RKO (cell line): ENCODE results near the gene VENTX.

Experiments
- DNase-seq: peaks from one replicate; pipeline ENCODE4 v3.0.0-alpha.2; 2016; ENCODE audit warnings: low spot score

The VENTX gene, protein sequence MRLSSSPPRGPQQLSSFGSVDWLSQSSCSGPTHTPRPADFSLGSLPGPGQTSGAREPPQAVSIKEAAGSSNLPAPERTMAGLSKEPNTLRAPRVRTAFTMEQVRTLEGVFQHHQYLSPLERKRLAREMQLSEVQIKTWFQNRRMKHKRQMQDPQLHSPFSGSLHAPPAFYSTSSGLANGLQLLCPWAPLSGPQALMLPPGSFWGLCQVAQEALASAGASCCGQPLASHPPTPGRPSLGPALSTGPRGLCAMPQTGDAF

DNA sequence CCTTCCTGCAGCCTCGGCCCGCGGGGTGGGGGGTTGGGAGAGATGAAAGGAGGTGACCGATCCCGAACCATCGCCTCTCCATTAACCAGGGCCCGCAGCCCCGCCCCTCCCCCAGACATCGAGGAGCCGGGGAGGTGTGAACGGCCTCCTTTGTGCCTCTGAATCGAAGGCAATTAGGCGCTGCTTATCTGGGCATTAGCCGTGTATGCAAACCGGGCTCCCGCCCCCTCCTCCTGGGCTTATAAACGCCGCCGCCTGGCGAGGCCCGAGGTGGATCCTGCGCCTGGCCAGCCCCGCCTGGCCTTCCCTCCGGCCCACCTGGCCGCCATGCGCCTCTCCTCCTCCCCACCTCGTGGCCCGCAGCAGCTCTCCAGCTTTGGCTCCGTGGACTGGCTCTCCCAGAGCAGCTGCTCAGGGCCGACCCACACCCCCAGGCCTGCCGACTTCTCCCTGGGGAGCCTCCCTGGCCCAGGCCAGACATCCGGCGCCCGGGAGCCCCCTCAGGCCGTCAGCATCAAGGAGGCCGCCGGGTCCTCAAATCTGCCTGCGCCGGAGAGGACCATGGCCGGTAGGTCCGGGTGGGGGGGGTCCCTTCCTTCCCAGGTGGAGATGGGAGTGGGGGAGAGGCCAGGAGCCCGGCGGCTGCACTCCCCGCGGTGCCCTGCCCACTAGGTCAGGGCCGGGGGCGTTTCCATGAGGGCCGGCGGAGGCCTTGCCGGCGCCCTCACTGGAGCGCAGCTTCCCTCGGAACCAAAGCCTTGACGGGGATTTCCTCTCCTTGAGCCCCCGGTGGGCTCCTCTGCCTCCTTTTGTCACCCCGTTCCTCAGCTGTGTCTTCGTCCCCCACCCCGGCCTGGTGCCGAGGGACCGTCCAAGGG, at the start of gene VENTX:
TSS of gene VENTX (plus strand) at position 268 of the 878 bp plus-strand sequence. CDS start at position 328, 60 bp downstream.
- DNase-seq, result no peak

DNA sequence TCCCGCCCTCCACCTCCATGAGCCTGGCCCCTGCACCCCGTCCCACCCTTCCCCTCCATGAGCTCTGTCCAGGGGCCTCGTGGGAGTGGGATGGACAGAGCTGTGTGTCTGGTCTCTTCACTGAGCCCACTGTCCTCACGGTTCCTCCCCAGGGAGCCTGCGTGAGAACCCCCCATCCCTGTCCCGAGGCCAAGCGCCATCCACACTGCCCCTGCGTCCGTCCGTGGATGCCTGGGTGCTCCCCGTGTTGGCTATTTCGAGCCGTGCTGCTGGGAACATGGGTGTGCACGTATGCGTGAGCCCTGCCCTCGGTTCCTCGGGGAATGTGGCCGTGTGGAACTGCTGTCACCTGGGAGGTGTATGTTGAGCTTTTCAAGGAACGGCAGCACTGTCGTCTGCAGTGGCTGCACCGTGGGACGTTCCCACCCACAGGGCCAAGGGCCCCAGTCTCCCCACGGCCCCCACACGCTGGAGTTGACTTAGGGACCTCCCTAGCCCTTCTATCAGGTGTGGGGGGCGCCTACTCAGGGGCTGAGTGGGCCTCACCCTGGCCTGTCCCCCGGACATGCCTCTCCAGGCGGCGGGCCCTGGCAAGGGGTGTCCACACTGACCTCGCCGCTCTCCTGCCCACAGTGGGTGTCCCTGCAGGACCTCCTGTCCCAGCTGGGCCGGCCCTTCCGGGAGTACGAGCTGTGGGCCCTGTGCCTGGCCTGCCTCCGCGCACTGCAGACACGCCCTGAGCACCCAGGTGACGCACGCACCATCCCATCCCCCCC, 49.6 kb upstream of the VENTX start:
- DNase-seq, result no peak

DNA sequence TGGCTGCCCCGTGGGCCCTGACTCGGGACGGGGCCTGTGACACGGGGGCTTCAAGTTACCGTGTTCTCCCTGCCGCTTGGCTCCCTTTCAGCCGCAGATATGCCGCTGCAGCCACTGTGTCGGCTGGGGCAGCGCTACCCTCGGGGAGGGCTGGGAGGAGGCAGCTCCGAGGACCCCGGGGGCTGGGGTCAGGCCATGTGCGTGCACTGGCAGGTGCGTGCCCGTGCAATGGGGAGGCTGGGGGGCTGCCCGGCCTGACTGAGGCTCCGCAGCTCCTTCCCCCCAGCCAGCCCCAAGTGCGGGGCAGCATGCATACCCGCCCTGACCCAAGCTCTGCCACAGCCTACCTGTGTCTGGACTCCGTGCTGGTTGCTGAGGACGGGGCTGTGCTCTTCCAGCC, 48.4 kb upstream of the VENTX start:
- no peak for DNase-seq

DNA sequence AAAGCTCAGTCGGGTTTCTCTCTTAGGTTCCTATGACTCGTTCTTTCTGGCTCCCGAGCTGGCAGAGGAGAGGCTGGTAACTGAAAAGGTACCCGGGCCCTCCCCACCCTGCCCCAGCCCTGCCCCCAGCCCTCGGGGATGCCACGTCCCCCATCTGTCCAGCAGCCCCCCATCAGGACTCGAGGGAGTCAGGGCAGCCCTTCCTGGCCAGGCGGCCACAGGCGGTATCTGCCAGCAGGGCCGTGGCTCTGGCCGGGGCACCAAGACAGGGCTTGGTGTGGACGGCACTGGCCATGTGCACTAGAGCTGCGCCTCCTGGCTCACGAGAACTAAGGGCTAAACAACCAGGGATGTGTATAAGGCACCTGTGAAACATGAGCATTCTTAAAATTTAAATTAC, 47.9 kb upstream of the VENTX start:
- DNase-seq, result no peak

DNA sequence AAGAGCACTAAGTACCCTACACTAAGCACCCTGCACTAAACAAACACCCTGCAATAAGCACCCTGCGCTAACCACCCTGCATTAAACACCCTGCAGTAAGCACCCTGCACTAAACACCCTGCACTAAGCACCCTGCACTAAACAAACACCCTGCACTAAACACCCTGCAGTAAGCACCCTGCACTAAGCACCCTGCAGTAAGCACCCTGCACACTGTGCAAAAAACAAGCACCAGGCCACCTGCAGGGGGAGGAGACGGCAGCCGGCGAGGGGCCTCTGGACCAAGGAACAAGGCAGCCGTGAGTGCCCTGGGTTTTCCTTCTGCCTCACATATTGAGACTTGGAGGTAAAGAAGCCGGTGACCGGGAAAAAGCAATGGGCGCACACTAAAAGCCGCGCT, 47.4 kb upstream of the VENTX start:
- DNase-seq, result no peak

DNA sequence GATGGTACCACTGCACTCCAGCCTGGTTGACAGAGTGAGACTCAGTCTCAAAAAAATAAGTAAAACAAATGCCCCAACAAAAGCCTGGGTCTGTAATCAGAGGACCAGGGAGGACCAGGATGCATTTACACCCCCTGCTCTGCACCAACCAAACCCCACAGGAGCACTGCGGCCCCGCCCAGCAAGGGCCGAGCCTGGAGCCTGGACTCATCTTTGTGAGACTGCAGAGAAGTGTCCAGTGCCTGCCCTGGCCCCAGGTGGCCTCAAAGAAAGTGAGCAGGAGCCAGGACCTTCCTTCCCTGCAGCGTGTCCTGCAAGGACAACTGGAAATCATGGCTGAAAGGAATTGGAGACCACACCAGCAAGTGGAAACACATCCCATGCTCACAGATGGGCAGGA, 46.0 kb upstream of the VENTX start:
- no peak for DNase-seq

DNA sequence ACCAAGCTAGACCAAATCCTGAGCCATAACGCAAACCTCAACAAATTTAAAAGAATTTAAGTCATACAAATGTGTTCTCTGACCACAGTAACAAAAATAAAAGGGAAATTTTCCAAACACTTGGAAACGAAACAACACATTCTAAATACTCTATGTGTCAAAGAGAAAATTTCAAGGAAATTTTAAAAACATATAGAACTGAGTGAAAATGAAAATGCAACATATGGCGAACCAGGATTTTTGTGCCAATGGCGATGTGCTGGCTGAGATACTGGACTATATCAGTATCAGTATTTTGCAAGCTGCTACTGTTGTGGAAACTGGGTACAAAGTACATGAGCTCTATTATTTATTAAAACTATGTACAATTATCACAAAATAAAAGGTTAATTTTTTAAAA, 43.5 kb upstream of the VENTX start:
- no peak for DNase-seq

DNA sequence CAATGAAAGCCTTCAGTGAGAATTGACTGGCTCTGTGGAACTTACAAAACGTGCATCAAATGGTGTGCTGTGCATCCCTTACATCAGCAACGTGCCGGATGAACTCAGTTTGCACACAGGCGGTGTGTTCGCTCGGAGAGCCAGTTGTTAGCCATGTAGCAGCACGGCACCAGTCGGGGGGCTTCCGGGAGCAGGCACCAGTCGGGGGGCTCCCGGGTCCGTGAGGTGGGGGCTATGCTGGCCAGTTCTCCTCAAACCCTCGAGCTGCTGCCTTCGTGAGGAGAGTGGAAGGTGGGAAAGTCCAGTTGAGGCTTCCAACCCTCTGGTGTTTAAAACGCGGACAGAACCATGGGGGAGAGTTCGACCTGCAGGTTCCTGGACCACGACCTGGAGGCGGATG, 42.6 kb upstream of the VENTX start:
- no peak for DNase-seq

DNA sequence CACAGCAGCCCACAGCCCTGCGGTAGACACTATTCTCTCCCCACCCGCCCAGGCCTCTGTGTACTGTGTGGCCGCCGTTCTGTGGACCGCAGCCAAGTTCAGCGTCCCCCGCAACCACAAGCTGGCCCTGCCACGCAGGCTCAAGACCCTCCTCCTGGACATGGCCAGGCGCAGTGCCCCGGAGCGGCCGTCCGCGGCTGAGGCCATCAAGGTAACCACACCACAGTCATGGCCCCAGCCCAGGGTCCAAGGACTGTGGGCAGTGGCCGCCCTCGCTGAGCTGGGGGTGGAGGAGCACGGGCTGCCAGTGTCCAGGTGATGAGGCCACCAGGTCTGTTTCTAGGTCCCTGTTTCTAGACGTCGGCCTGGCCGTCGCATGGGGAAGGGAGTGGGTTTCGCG, 42.0 kb upstream of the VENTX start:
- DNase-seq, result no peak

DNA sequence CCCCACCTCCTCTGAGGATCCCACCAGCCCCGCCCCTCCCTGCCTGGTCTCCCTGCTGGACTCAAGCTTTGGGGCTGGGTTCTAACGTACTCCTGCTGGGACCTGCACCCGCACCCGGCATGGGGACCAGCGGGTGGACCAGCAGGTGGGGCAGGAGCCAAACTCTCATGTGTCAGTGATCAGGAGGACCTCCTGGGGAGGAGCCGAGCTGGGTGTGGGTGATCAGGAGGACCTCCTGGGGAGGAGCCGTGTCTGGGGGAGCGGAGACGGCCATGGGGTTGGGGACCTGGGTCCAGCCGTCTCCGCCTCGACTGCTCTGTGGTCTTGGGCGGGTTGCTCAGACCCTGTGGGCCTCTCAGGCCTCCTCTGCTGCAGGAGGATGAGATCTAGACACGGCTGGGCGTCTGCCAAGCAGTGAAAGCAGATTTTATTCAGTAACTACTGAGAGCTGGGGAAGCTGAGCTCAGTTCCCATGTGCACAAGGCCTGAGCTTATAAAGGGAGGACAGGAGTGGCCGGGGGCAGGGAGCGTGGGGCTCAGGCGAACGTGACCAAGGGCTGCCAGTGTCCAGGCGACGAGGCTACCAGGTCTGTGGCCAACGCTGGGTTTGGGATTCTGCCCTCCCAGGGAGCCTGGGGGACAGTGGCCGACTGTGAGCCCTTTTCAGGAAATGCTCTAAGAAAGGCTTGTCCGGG, 41.3 kb upstream of the VENTX start:
- no peak for DNase-seq

DNA sequence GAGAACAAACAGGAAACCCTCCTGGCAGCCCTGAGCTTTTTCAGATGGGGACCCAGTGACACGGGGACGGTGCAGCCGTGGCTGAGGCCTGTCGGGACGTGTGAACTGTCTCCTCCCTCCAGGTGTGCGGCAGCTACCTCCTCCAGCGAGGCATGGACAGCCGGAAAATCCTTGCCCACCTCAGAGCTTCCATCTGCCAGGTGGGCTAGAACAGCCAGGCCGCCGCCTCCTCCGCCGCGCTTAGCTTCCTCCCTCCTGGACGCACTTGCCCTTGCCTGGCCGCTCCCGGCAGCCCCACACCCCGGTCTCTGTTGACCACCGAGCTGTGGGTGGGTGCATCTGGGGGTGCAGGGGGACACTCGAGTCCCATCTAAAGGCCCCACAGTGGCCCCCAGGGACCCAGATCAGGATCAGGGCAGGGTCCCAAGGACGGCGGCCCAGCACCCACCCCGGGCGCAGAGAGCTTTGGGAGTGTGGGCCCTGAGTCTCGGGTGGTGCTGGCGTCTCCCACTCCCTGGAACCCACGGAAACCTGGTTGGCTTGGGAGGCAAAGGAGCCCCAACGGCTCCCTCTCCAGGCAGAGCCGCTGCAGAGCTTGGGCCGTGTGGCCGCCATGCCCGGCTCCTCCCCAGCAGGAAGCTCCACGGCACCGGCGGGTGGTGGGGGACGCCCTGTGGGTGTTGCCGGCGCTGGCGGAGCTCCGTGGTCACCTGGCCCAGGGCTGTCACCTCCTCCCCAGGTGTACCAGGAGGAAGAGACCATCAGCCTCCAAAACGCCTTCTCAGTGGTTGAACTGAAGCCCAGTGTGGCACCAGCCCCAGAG, 40.5 kb upstream of the VENTX start:
- DNase-seq, result no peak

DNA sequence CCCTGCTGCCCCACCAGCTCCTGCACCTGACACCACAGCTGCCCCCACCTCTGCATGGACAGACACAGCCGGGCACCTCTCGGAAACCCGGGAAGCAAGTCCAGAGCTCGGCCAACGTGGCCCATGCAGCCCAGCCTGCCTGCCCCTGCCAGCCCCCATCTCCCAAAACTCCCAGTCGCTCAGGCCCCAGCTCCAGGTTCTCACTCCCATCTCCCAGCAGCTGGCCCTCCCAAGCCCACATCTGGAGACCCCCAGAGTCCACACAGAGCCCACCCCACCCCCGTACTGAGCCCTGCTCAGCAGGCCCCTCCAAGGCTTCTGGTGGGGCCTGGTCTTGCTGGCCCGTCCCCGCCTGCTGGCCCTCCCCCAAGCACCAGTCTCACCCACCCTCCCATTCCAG, 39.9 kb upstream of the VENTX start:
- no peak for DNase-seq

DNA sequence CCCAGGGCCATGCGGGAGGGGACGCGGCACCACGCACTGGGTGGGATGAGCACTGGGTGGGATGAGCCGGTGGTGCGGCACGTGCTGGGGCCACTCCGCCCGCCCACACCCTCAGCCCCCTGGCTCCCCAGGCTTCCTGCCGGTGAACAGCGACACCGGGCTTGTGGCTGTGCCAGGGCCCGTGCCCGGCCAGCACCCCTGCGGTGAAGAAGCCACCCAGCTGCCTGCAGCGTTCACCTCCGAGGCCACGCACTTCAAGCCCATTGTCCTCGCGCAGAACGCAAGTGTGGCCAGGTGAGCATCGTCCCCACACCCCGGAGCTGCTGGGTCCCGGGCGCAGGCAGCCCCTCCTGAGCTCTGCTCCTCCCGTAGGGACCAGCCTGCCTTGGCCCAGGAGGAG, 39.4 kb upstream of the VENTX start:
- DNase-seq, result no peak

DNA sequence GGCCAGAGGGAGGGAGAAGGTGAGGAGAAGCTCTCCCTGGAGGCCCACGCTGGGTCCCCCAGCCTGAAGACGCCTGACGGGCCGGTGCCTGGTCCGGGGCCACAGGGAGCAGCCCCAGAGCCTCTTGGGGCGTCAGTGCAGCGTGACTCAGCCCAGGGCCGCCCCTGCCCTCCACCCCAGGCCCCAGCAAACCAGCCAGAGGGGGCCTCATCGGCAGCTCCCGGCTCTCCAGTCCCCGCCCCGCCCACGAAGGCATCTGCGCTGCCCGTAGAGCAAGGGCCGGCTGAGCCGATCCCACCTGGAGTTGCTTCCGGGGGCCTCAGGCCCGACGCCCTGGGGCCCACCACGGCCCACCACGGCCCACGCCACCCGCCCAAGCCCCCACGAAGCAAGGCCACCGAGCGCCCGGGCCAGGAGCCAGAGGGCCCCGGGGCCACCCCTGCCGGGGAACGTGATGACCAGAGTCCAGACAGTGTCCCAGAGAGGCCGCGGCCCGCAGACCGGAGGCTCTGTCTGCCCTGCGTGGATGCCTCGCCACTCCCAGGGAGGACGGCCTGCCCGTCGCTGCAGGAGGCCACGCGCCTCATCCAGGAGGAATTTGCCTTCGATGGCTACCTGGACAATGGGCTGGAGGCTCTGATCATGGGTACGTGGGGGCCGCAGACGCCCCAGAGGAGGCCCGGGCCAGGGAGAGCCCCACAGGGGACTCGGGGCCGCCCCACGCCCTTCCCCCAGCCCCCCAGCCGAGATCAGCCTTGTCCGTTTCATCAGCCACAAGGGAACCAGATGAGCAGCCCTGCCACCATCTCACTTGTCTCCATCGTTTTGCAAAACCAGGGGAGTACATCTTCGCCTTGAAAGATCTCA, 38.8 kb upstream of the VENTX start:
- DNase-seq, result no peak

DNA sequence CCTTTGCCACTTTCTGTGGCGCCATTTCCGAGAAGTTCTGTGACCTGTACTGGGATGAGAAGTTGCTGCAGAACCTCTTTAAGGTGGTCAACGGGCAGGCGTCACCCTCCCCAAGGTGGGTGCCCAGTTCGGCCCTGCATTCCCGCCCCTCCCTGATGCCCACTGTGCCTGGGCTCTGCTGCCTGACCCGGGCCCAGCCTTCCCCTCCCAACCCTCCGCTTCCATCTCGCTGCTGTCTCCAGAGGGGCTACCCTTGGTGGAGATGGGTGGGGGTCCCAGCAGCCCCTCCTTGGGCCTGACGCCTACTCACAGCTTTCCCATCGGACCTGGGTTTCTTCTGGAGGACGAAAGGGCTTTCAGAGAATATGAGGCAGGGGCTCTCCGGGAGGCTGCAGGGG, 38.2 kb upstream of the VENTX start:
- DNase-seq, result no peak

DNA sequence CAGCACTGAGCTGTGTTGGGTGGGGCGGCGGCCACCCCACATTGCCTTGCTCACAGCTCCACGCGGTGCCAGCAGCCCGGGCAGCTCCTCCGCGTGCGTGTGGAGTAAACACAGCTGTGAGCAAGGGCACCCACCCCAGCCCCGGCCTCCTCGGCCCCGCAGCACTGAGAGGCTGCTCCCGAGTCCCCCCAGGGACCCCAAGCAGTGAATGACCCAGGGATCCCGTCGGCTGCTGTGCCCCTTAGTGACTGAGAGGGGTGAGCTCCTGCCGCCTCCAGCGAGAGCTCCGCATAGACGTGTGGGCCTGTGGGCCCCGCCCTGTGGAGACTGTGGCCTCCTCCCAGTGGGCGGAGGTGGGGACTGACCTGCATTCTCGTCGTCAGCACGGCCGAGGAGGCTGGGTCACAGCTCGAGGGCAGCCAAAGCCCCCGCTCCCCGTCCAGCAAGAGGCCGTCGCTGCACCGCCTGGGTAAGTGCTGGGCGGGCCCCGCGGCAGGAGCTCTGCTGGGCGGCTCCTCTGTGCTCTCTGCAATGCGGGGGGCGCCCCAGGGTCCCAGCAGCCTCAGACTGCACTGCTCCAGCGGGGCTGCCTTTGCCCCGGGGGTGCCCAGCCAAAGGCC, 37.6 kb upstream of the VENTX start:
- DNase-seq, result no peak

DNA sequence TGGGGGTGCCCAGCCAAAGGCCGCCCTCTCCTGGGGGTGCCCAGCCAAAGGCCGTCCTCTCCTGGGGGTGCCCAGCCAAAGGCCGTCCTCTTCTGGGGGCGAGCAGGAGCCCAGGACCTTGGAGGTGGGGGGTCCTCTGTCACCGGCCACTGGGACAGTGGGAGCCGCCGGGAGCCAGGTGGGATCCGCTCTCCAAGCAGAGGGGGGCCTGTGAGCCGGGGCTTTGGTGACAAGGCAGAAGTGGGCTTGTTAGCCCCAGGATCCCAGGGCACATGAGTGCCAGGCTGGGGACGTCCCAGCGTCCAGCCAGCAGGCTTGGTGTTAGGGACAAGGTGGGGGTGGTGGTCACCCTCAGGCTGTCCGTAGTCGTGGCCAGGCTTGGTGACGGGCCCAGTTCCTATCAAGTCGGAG, 37.0 kb upstream of the VENTX start:
- no peak for DNase-seq

DNA sequence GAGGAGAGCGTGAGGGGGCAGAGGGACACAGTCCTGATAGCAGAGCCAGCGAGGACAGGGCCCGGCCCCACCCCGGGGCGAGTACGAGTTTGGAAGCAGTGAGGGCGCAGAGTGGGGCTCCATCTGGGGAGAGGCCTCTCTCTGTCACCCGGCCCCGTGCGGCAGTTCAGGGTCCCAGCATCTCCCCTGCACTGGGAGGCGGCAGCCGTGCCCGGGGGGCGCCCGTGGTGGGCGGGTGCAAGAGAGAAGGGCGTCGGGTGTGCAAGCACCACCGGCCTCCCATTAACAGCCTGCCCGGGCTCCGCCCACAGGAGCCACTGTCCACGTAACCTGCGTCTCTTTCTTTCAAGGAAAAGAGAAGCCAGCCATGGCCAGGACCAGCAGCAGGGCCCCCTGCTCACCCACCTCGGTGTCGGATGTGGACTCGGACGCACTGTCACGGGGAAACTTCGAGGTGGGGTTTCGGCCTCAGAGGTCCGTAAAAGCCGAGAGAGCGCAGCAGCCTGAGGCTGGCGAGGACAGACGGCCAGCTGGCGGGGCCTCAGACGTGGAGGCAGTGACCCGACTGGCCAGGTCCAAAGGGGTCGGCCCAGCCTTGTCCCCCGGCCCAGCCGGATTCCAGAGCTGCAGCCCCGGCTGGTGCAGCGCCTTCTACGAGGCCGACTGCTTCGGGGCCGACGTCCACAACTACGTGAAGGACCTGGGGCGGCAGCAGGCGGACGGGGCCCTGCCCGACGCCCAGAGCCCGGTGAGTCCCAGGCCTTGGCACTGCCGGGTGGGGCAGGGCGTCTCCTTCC, 36.3 kb upstream of the VENTX start:
- no peak for DNase-seq
